ENCODE data around the gene SMURF2.

The SMURF2 gene

GRCh38 chr17:64496786-64497564, 165.1 kb downstream of the SMURF2 start, which contains the start of gene POLG2:
POLG2 (minus strand) TSS chr17:64497054; CDS start chr17:64496968, 86 bp downstream.
- 0 out of 2 replicates have a peak, but pooled peaks have one; percentile 24 for TF ChIP-seq FOXM1 (IDR thresholded peaks at IDR 0.05; ENCODE audit: borderline replicate concordance, low read depth)
- peak; percentile 78 for TF ChIP-seq MAX (IDR thresholded peaks at IDR 0.05)
- TF ChIP-seq CEBPB (IDR thresholded peaks at IDR 0.05): no peak
- 0 out of 2 replicates have a peak, but pooled peaks have one; percentile 22 for TF ChIP-seq ZBTB7A (IDR thresholded peaks at IDR 0.05; ENCODE audit: low read depth)
- no peak for TF ChIP-seq REST (IDR thresholded peaks at IDR 0.05; ENCODE audit: low read depth)
- no peak for TF ChIP-seq CREB1 (IDR thresholded peaks at IDR 0.05; ENCODE audit: low read depth)
- no peak for TF ChIP-seq EP300 (IDR thresholded peaks at IDR 0.05; ENCODE audit: borderline replicate concordance)
- TF ChIP-seq USF1 (IDR thresholded peaks at IDR 0.05): no peak
- no peak for TF ChIP-seq TEAD4 (IDR thresholded peaks at IDR 0.05)
- TF ChIP-seq EGR1 (IDR thresholded peaks at IDR 0.05): 0 out of 2 replicates have a peak, but pooled peaks have one; percentile 20
- peak; percentile 73 for TF ChIP-seq TAF1 (IDR thresholded peaks at IDR 0.05; ENCODE audit: low read depth)
- peak; percentile 2; the same call in 1 of the 2 replicates for TF ChIP-seq NFIC (IDR thresholded peaks at IDR 0.05)
- peak; percentile 90 for TF ChIP-seq YY1 (IDR thresholded peaks at IDR 0.05; ENCODE audit: low read depth)
- no peak for TF ChIP-seq RAD21 (IDR thresholded peaks at IDR 0.05; ENCODE audit: low read depth)
- 0 out of 2 replicates have a peak, but pooled peaks have one; percentile 50 for TF ChIP-seq TCF12 (IDR thresholded peaks at IDR 0.05; ENCODE audit: low read depth)

GRCh38 chr17:64496348-64496785, 165.7 kb downstream of the SMURF2 start:
- TF ChIP-seq EGR1 (IDR thresholded peaks at IDR 0.05) (no peak), NFIC (IDR thresholded peaks at IDR 0.05) (no peak)
